ENCODE results near the gene SDF4.
A peak's percentile ranks its signal among the peaks of the same experiment; 100 is the strongest.

SDF4 gene

GRCh38 chr1:1167398-1167821 is 64.4 kb downstream of the SDF4 start:
- peak overlapping the region; percentile 6 for H3K4ac ChIP-seq (ENCODE audit: low read length)
- H3K23ac ChIP-seq (ENCODE audit: low read depth, low read length, poor library complexity) = no peak overlapping the region
- peak overlapping the region; percentile 38 for H3K14ac ChIP-seq (ENCODE audit: low read length)
- H2BK5ac ChIP-seq (ENCODE audit: low read length) = peak overlapping the region; percentile 75
- H3K36me3 ChIP-seq (replicated peaks in 1 of 2; ENCODE audit: control insufficient read depth in 2 of 2, insufficient read depth in 2 of 2, low read length in 2 of 2) = no peaks in the 10 kb centered on the region
- H3K4me1 ChIP-seq (ENCODE audit: control insufficient read depth in 2 of 2, insufficient read depth in 1 of 2, low read depth in 1 of 2, low read length in 2 of 2) = peaks cover 10 to 27% of the 10 kb centered on the region in 2 donors
- no peaks in the 10 kb centered on the region for H3K79me1 ChIP-seq (ENCODE audit: low read depth, low read length)
- H2AK5ac ChIP-seq (ENCODE audit: low read depth, low read length) = peak overlapping the region; percentile 94
- H3K27ac ChIP-seq (replicated peaks; ENCODE audit: low read length) = no peak overlapping the region
- no peak for DNase-seq (ENCODE audit: low spot score)
- H2BK15ac ChIP-seq (ENCODE audit: low read length) = peak overlapping the region; percentile 96
- H3K9me3 ChIP-seq (replicated peaks in 1 of 2; ENCODE audit: control insufficient read depth in 2 of 2, insufficient read depth in 1 of 2, low read depth in 1 of 2, low read length in 2 of 2) = no peaks in the 10 kb centered on the region
- H2BK12ac ChIP-seq (ENCODE audit: low read length) = peak overlapping the region; percentile 90
- H2AFZ ChIP-seq (ENCODE audit: low read length) = no peak overlapping the region
- peak overlapping the region; percentile 56 for H2BK120ac ChIP-seq (ENCODE audit: low read depth, low read length)
- H3K4me3 ChIP-seq (ENCODE audit: low read length in 2 of 2) = no peak overlapping the region
- H3K18ac ChIP-seq (ENCODE audit: low read length) = peak overlapping the region; percentile 89
- H4K91ac ChIP-seq (ENCODE audit: low read depth, low read length, poor library complexity) = no peak overlapping the region
- WGBS, 2 donors (ENCODE audit: extremely low coverage in 2 of 2, insufficient read length in 2 of 2, insufficient replicate concordance in 1 of 2) = no CpG with 5 or more reads among the region's 20 CpGs
- H3K9ac ChIP-seq (ENCODE audit: low read depth, low read length, poor library complexity) = no peak overlapping the region
- peaks cover 0 to 21% (median 14%) of the 10 kb centered on the region in 3 experiments for H3K27me3 ChIP-seq (ENCODE audit: control insufficient read depth in 3 of 3, insufficient read depth in 3 of 3, low read depth in 1 of 3, low read length in 3 of 3)
- no peak overlapping the region for H4K8ac ChIP-seq (ENCODE audit: low read depth, low read length)
- no peak overlapping the region for H3K4me2 ChIP-seq (ENCODE audit: insufficient read depth, low read length, poor library complexity, severe bottlenecking)

Small RNA genes lying within 50 kb of the gene (small RNA-seq; reads per million reads assigned to genes)
- gene MIR200A (ENCODE audit: insufficient read depth) (8.3 reads per million, percentile 47 among the genes with 10 or more reads in this experiment), gene MIR200B (ENCODE audit: insufficient read depth) (99.0 reads per million, percentile 96 among the genes with 10 or more reads in this experiment), gene MIR429 (ENCODE audit: insufficient read depth) (9.1 reads per million, percentile 52 among the genes with 10 or more reads in this experiment)

Data from neuronal stem cell (in vitro differentiated cells).